WTC11 (cell line): ENCODE measurements around the gene ADD2. TPM values are rescaled to one million over a fixed set of nuclear protein-coding genes. Genes with fewer than 3 reads are reported as not detected.

Experiments
- ATAC-seq: fragments of 200-7000 bp; cut with Tn5 transposase; 2 replicates; pipeline ENCODE4 v1.10.0; 2021; ENCODE audit warnings: mild to moderate bottlenecking, moderate library complexity
- CTCF ChIA-PET: fragments of 300-600 bp; sonication (Branson Sonifier 250); formaldehyde crosslinking; loops from one replicate; lab custom pipeline; 2021; ENCODE audit warnings: antibody characterized with exemption; lab: Charles Lee
- POLR2A ChIA-PET: fragments of 350-600 bp; sonication (Branson Sonifier 250); formaldehyde crosslinking; loops from one replicate; lab custom pipeline; 2021; ENCODE audit warnings: antibody characterized with exemption; lab: Charles Lee
- DNase-seq: peaks from one replicate; pipeline ENCODE4 v3.0.0; 2021; ENCODE audit warnings: low spot score
- H3K27ac Mint-ChIP-seq: 2 replicates; pipeline ENCODE4 v1.8.0; 2021; ENCODE audit warnings: mixed read lengths
- H3K27me3 Mint-ChIP-seq: 2 replicates; pipeline ENCODE4 v1.8.0; 2021; ENCODE audit warnings: low read depth, mild to moderate bottlenecking, moderate library complexity, mixed read lengths
- H3K36me3 Mint-ChIP-seq: 2 replicates; pipeline ENCODE4 v1.8.0; 2021; ENCODE audit warnings: mixed read lengths
- H3K4me1 Mint-ChIP-seq: 2 replicates; pipeline ENCODE4 v1.8.0; 2022; ENCODE audit warnings: mixed read lengths
- H3K4me3 Mint-ChIP-seq: 2 replicates; pipeline ENCODE4 v1.8.0; 2021; ENCODE audit warnings: mild to moderate bottlenecking, moderate library complexity, mixed read lengths
- H3K9me3 Mint-ChIP-seq: 2 replicates; pipeline ENCODE4 v1.8.0; 2021; ENCODE audit warnings: mixed read lengths
- ATF2 ChIP-seq: sonication (generic); formaldehyde crosslinking; IDR thresholded peaks from 2 replicates; pipeline ENCODE4 v1.8.1; 2022; ENCODE audit warnings: low read depth, missing genetic modification reagents, borderline replicate concordance
- ATF3 ChIP-seq: sonication (generic); formaldehyde crosslinking; conservative IDR thresholded peaks from 2 replicates; pipeline ENCODE4 v1.8.1; 2022; ENCODE audit warnings: mild to moderate bottlenecking, missing genetic modification reagents
- CREM ChIP-seq: sonication (generic); formaldehyde crosslinking; IDR thresholded peaks from 2 replicates; pipeline ENCODE4 v1.8.1; 2022; ENCODE audit warnings: mild to moderate bottlenecking, missing genetic modification reagents, moderate library complexity
- EMX1 ChIP-seq: fragments of 250-450 bp; sonication (Bioruptor Pico); IDR thresholded peaks from 2 replicates; pipeline ENCODE4 v1.8.0; 2021; ENCODE audit warnings: mild to moderate bottlenecking
- FOXP1 ChIP-seq: sonication (generic); formaldehyde crosslinking; IDR thresholded peaks from 2 replicates; pipeline ENCODE4 v1.8.0; 2022; ENCODE audit warnings: missing genetic modification reagents, mild to moderate bottlenecking, moderate library complexity, borderline replicate concordance
- FOXP4 ChIP-seq: sonication (generic); formaldehyde crosslinking; IDR thresholded peaks from 2 replicates; pipeline ENCODE4 v1.8.0; 2022; ENCODE audit warnings: mild to moderate bottlenecking, missing genetic modification reagents
- GTF2I ChIP-seq: fragments of 250-450 bp; sonication (Bioruptor Pico); conservative IDR thresholded peaks from 2 replicates; pipeline ENCODE4 v1.4.0; 2021; ENCODE audit warnings: mild to moderate bottlenecking
- MXD4 ChIP-seq: fragments of 250-450 bp; sonication (Bioruptor Pico); IDR thresholded peaks from 2 replicates; pipeline ENCODE4 v1.8.0; 2021; ENCODE audit warnings: mild to moderate bottlenecking, moderate library complexity, borderline replicate concordance
- NR1H2 ChIP-seq: sonication (generic); formaldehyde crosslinking; IDR thresholded peaks from 2 replicates; pipeline ENCODE4 v1.9.0; 2021; ENCODE audit warnings: mild to moderate bottlenecking, moderate library complexity, missing genetic modification reagents
- NR2C2 ChIP-seq: sonication (generic); formaldehyde crosslinking; IDR thresholded peaks from 2 replicates; pipeline ENCODE4 v1.8.0; 2022; ENCODE audit warnings: mild to moderate bottlenecking, missing genetic modification reagents
- TEAD1 ChIP-seq: sonication (generic); formaldehyde crosslinking; IDR thresholded peaks from 2 replicates; pipeline ENCODE4 v1.8.0; 2022; ENCODE audit warnings: mild to moderate bottlenecking, missing genetic modification reagents
- TEAD4 ChIP-seq: sonication (generic); formaldehyde crosslinking; IDR thresholded peaks from 2 replicates; pipeline ENCODE4 v1.8.0; 2022; ENCODE audit warnings: mild to moderate bottlenecking, missing genetic modification reagents
- ZBTB21 ChIP-seq: sonication (generic); formaldehyde crosslinking; IDR thresholded peaks from 2 replicates; pipeline ENCODE4 v1.8.1; 2023; ENCODE audit warnings: mild to moderate bottlenecking, missing genetic modification reagents, borderline replicate concordance
- ZBTB43 ChIP-seq: sonication (generic); formaldehyde crosslinking; IDR thresholded peaks from 2 replicates; pipeline ENCODE4 v1.8.1; 2023; ENCODE audit warnings: mild to moderate bottlenecking, missing genetic modification reagents
- ZMAT4 ChIP-seq: fragments of 250-450 bp; sonication (Bioruptor Pico); IDR thresholded peaks from 2 replicates; pipeline ENCODE4 v1.9.0; 2021; ENCODE audit warnings: mild to moderate bottlenecking
- ZNF121 ChIP-seq: sonication (generic); formaldehyde crosslinking; IDR thresholded peaks from 2 replicates; pipeline ENCODE4 v1.8.0; 2023; ENCODE audit warnings: missing genetic modification reagents
- ZNF281 ChIP-seq: sonication (generic); formaldehyde crosslinking; IDR thresholded peaks from 2 replicates; pipeline ENCODE4 v1.8.0; 2023; ENCODE audit warnings: mild to moderate bottlenecking, missing genetic modification reagents
- ZNF396 ChIP-seq: fragments of 250-450 bp; sonication (Bioruptor Pico); IDR thresholded peaks from 2 replicates; pipeline ENCODE4 v1.8.0; 2021; ENCODE audit warnings: mild to moderate bottlenecking, moderate library complexity, borderline replicate concordance
- ZNF423 ChIP-seq: fragments of 250-450 bp; sonication (Bioruptor Pico); IDR thresholded peaks from 2 replicates; pipeline ENCODE4 v2.1.2; 2022; ENCODE audit warnings: mild to moderate bottlenecking, moderate library complexity
- ZNF425 ChIP-seq: fragments of 250-450 bp; sonication (Bioruptor Pico); conservative IDR thresholded peaks from 2 replicates; pipeline ENCODE4 v1.9.0; 2021; ENCODE audit warnings: mild to moderate bottlenecking
- ZSCAN18 ChIP-seq: fragments of 250-450 bp; sonication (Bioruptor Pico); IDR thresholded peaks from 2 replicates; pipeline ENCODE4 v2.1.2; 2022; ENCODE audit warnings: mild to moderate bottlenecking, moderate library complexity
- total RNA-seq: library from RNA; stranded (reverse); gene quantifications from 3 replicates; pipeline ENCODE4 v1.2.3, GENCODE V29; 2021

The ADD2 gene
- total RNA-seq, 1 experiment from 2014 or later, result 196 TPM

- TF ChIP-seq ATF3 (CRISPR knock-in tag) (no peak), ZNF121 (CRISPR knock-in tag) (no peak), TEAD1 (CRISPR knock-in tag) (no peak), ZMAT4 (CRISPR knock-in tag) (no peak), NR1H2 (CRISPR knock-in tag) (no peak), ZNF425 (CRISPR knock-in tag) (no peak), FOXP4 (CRISPR knock-in tag) (no peak), ZNF281 (CRISPR knock-in tag) (no peak), ZNF396 (CRISPR knock-in tag) (no peak), NR2C2 (no peak), FOXP1 (no peak)
Measured at GRCh38 chr2:70668432-70668831, 99.6 kb downstream of the ADD2 start (continued).

GRCh38 chr2:70664525-70664924 lies 103.5 kb downstream of the ADD2 start:
- H3K27me3 Mint-ChIP-seq, result peaks cover 2% of the 10 kb centered on the region; the same call in 1 of the 2 replicates
- peak; percentile 81; the same call in 1 of the 2 replicates for TF ChIP-seq ZBTB43 (CRISPR knock-in tag)
- no peak for TF ChIP-seq GTF2I (CRISPR knock-in tag)
- no peak for ATAC-seq
- H3K4me1 Mint-ChIP-seq, result no peaks in the 10 kb centered on the region
- peaks cover 72% of the 10 kb centered on the region for H3K36me3 Mint-ChIP-seq
- no peak overlapping the region for H3K27ac Mint-ChIP-seq
- no peak for DNase-seq
- no peaks in the 10 kb centered on the region for H3K9me3 Mint-ChIP-seq
- CTCF ChIA-PET, result no interaction called here
- no peak overlapping the region for H3K4me3 Mint-ChIP-seq
- POLR2A ChIA-PET, result no interaction called here

GRCh38 chr2:70663411-70663810 lies 104.6 kb downstream of the ADD2 start:
- Mint-ChIP-seq H3K36me3 (peaks cover 61% of the 10 kb centered on the region), H3K4me1 (0 out of 2 replicates have a peak, but pooled peaks cover under 1% of the 10 kb centered on the region), H3K9me3 (no peaks in the 10 kb centered on the region), H3K27me3 (peaks cover 4% of the 10 kb centered on the region), H3K27ac (no peak overlapping the region), H3K4me3 (no peak overlapping the region)
- ATAC-seq, result no peak
- CTCF ChIA-PET, result no interaction called here
- no peak for DNase-seq
- POLR2A ChIA-PET, result interaction anchor here (0.7 kb wide), 1 partner anchor 370 kb away, joined by 4 read pairs; the partner anchor contains the start of gene SNRPG
- no peak for TF ChIP-seq TEAD4 (CRISPR knock-in tag)
- no peak for TF ChIP-seq ATF2 (CRISPR knock-in tag)
- TF ChIP-seq ZBTB21 (CRISPR knock-in tag), result no peak
- TF ChIP-seq CREM (CRISPR knock-in tag), result no peak
- no peak for TF ChIP-seq MXD4 (CRISPR knock-in tag)
- no peak for TF ChIP-seq ZNF396 (CRISPR knock-in tag)
- no peak for TF ChIP-seq ZNF423 (CRISPR knock-in tag)
- no peak for TF ChIP-seq EMX1
- no peak for TF ChIP-seq ZSCAN18 (CRISPR knock-in tag)
